Gastroesophageal sphincter (tissue), 4 donors: ENCODE results near the gene WDR49. TPM values are rescaled to one million over a fixed set of nuclear protein-coding genes. Genes with fewer than 3 reads are reported as not detected.

ENCODE experiments used
- ATAC-seq: fragments of 150-250 bp; one replicate; pipeline ENCODE4 v1.9.1; 2016; ENCODE audit warnings: mild to moderate bottlenecking, moderate library complexity
- H3K27ac ChIP-seq, 4 donors: fragments of 200-600 bp; sonication (generic) in 3 of 4; 1 replicate in 3 of 4; 2 replicates in 1 of 4; pipeline ENCODE4 v1.5.1; 2016 to 2019
- H3K27me3 ChIP-seq: fragments of 200-600 bp; sonication (generic); one replicate; pipeline ENCODE4 v1.5.1; 2019
- H3K36me3 ChIP-seq, 2 donors: fragments of 200-600 bp; sonication (generic); one replicate each; pipeline ENCODE4 v1.5.1; 2019; ENCODE audit warnings: control low read depth in 1 of 2
- H3K4me1 ChIP-seq, 3 donors: fragments of 200-600 bp; sonication (generic); 1 replicate in 2 of 3; 2 replicates in 1 of 3; pipeline ENCODE4 v1.5.1; 2016 to 2019; ENCODE audit warnings: control low read depth in 2 of 3
- H3K4me3 ChIP-seq, 2 donors: fragments of 200-600 bp; sonication (generic); one replicate each; pipeline ENCODE4 v1.5.1; 2019; ENCODE audit warnings: mild to moderate bottlenecking in 1 of 2, moderate library complexity in 1 of 2
- H3K9me3 ChIP-seq, 3 donors: fragments of 200-600 bp; sonication (generic); one replicate each; pipeline ENCODE4 v1.5.1; 2017 to 2019; ENCODE audit warnings: control low read depth in 2 of 3
- CTCF ChIP-seq, 4 experiments: fragments of 200-600 bp in 2 of 4; fragments of 450-650 bp in 2 of 4; sonication (generic) in 1 of 4; IDR thresholded peaks; one replicate each; pipeline ENCODE4 v1.5.1; 2017 to 2019; ENCODE audit warnings: antibody characterized with exemption in 4 of 4, mild to moderate bottlenecking in 2 of 4, moderate library complexity in 2 of 4
- EP300 ChIP-seq: sonication (generic); formaldehyde crosslinking; IDR thresholded peaks from one replicate; pipeline ENCODE4 v1.6.1; 2017; ENCODE audit warnings: antibody characterized with exemption, mild to moderate bottlenecking
- POLR2A ChIP-seq, 2 donors: fragments of 450-650 bp; IDR thresholded peaks; one replicate each; pipeline ENCODE4 v1.6.1; 2017; ENCODE audit warnings: antibody characterized with exemption in 2 of 2, mild to moderate bottlenecking in 2 of 2, moderate library complexity in 1 of 2
- POLR2AphosphoS5 ChIP-seq: sonication (generic); formaldehyde crosslinking; IDR thresholded peaks from one replicate; pipeline ENCODE4 v1.6.1; 2017; ENCODE audit warnings: antibody characterized with exemption
- WGBS, 2 donors: methylation state at CpG; one replicate each; pipeline ENCODE4 v1.1.5; 2018; ENCODE audit warnings: low coverage in 1 of 2; 5-methylcytosine and 5-hydroxymethylcytosine counted together
- total RNA-seq, 4 donors: library from RNA; depleted of rRNA; stranded (reverse); fragments of >200 nt; gene quantifications; one replicate each; pipeline ENCODE4 v1.1.0, GENCODE V29; 2016

WDR49 gene
- total RNA-seq, 4 donors from 2014 or later = 1.6 to 8.7 (median 4.9) TPM

- Histone ChIP-seq H3K27ac (no peak overlapping the region), H3K9me3 (no peaks in the 10 kb centered on the region), H3K27me3 (no peaks in the 10 kb centered on the region), H3K36me3 (peaks cover 0 to 6% of the 10 kb centered on the region in 2 donors), H3K4me3 (no peak overlapping the region), H3K4me1 (no peaks in the 10 kb centered on the region)
- ATAC-seq = no peak
- TF ChIP-seq CTCF (IDR thresholded peaks at IDR 0.05) = no peak
- TF ChIP-seq POLR2A (IDR thresholded peaks at IDR 0.05) = no peak
- no peak for TF ChIP-seq POLR2AphosphoS5
- TF ChIP-seq EP300 = no peak
- WGBS, 2 donors = 83% methylated on average over 1 of the region's 1 CpG
These were observed 145.8 kb downstream of the WDR49 start for GRCh38 chr3:167507954-167508353.

GRCh38 chr3:167502401-167502800 is 151.3 kb downstream of the WDR49 start:
- Histone ChIP-seq H3K9me3 (no peaks in the 10 kb centered on the region), H3K4me3 (no peak overlapping the region), H3K27ac (no peak overlapping the region), H3K4me1 (no peaks in the 10 kb centered on the region), H3K36me3 (no peaks in the 10 kb centered on the region), H3K27me3 (no peaks in the 10 kb centered on the region)
- ATAC-seq = no peak
- TF ChIP-seq CTCF (IDR thresholded peaks at IDR 0.05) = no peak
- TF ChIP-seq POLR2A (IDR thresholded peaks at IDR 0.05) = no peak
- TF ChIP-seq POLR2AphosphoS5 = no peak
- no peak for TF ChIP-seq EP300
- 71 to 75% methylated on average over 1 to 2 of the region's 2 CpGs for WGBS, 2 donors

- Histone ChIP-seq H3K9me3 (no peaks in the 10 kb centered on the region), H3K27ac (no peak overlapping the region), H3K4me1 (no peaks in the 10 kb centered on the region), H3K27me3 (no peaks in the 10 kb centered on the region), H3K4me3 (no peak overlapping the region), H3K36me3 (no peaks in the 10 kb centered on the region)
- ATAC-seq = no peak
- TF ChIP-seq POLR2AphosphoS5 (no peak), POLR2A (IDR thresholded peaks at IDR 0.05) (no peak), CTCF (IDR thresholded peaks at IDR 0.05) (no peak), EP300 (no peak)
- 40 to 100% methylated on average over 1 of the region's 3 CpGs for WGBS, 2 donors
These were observed 151.8 kb downstream of the WDR49 start for GRCh38 chr3:167501941-167502340.

- H3K4me1 ChIP-seq = peaks cover 0 to 4% (median 0%) of the 10 kb centered on the region in 3 donors
- H3K9me3 ChIP-seq = no peaks in the 10 kb centered on the region
- no CpG with 5 or more reads among the region's 7 CpGs for WGBS, 2 donors
- TF ChIP-seq CTCF (IDR thresholded peaks at IDR 0.05) (no peak), EP300 (no peak), POLR2A (IDR thresholded peaks at IDR 0.05) (no peak), POLR2AphosphoS5 (no peak)
- H3K27me3 ChIP-seq = no peaks in the 10 kb centered on the region
- no peak for ATAC-seq
- no peaks in the 10 kb centered on the region for H3K36me3 ChIP-seq
- no peak overlapping the region for H3K4me3 ChIP-seq
- no peak overlapping the region for H3K27ac ChIP-seq
These were observed 155.8 kb downstream of the WDR49 start for GRCh38 chr3:167497903-167498302.

GRCh38 chr3:167493244-167493643 is 160.5 kb downstream of the WDR49 start:
- no peak for TF ChIP-seq CTCF (IDR thresholded peaks at IDR 0.05)
- no peak for TF ChIP-seq POLR2A (IDR thresholded peaks at IDR 0.05)
- TF ChIP-seq EP300 = no peak
- no peak for TF ChIP-seq POLR2AphosphoS5
- no peak overlapping the region for H3K27ac ChIP-seq
- H3K4me1 ChIP-seq = peaks cover 0 to 4% (median 0%) of the 10 kb centered on the region in 3 donors
- no peaks in the 10 kb centered on the region for H3K9me3 ChIP-seq
- H3K36me3 ChIP-seq = no peaks in the 10 kb centered on the region
- 74 to 100% methylated on average over 2 to 3 of the region's 3 CpGs for WGBS, 2 donors
- H3K4me3 ChIP-seq = no peak overlapping the region
- ATAC-seq = no peak
- H3K27me3 ChIP-seq = no peaks in the 10 kb centered on the region
